GM10266 (cell line): ENCODE results near the gene CUX1.

Experiments used
- DNase-seq: peaks from one replicate; pipeline ENCODE4 v3.0.0; 2012; ENCODE audit errors: extremely low spot score
- TF ChIP-seq, protein P1 (sequence below): IDR thresholded peaks from 2 replicates; pipeline ENCODE4 v1.5.1; 2012; ENCODE audit warnings: mild to moderate bottlenecking, low read depth; ENCODE audit not compliant: control insufficient read depth, insufficient read depth; ENCODE audit errors: missing control alignments

The CUX1 gene

DNA sequence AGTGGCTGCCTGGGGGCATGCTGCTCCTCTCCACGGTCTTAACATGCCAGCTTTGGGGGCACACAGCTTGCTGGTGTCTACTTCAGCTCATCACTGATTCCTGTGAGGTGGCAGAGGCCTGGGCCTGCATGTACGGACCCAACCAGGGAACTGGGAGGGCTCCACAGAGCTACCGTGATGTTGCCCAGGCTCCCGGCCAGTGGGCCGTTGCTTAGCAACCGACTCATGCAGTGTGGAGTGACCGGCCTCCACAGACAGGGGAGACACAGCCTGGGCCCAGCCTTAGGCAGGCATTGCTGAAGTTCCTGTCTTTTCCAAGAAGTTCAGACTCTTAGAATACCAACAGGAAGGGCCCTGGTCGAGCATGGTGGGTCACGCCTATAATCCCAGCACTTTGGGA, 443.4 kb downstream of the CUX1 start:
- TF ChIP-seq, protein P1, sequence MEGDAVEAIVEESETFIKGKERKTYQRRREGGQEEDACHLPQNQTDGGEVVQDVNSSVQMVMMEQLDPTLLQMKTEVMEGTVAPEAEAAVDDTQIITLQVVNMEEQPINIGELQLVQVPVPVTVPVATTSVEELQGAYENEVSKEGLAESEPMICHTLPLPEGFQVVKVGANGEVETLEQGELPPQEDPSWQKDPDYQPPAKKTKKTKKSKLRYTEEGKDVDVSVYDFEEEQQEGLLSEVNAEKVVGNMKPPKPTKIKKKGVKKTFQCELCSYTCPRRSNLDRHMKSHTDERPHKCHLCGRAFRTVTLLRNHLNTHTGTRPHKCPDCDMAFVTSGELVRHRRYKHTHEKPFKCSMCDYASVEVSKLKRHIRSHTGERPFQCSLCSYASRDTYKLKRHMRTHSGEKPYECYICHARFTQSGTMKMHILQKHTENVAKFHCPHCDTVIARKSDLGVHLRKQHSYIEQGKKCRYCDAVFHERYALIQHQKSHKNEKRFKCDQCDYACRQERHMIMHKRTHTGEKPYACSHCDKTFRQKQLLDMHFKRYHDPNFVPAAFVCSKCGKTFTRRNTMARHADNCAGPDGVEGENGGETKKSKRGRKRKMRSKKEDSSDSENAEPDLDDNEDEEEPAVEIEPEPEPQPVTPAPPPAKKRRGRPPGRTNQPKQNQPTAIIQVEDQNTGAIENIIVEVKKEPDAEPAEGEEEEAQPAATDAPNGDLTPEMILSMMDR = no peak
- no peak for DNase-seq

DNA sequence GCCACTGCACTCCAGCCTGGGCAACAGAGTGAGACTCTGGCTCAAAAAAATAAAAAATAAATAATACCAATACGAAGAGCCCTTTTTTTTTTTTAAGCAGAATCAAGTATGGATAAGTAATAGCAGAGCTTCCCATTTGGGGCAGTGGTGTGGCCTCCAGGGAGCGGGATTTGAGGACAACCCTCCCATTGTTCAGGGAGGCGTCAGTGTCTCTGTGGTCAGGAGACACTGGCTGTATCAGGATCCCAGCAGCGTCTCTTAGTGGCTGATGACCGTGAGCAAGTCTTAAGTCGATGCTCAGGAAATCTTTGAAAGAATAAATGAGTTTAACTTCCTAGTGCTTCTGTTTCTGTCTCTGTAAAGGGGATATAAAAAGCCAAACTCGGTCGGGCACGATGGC, 444.0 kb downstream of the CUX1 start:
- DNase-seq = no peak

DNA sequence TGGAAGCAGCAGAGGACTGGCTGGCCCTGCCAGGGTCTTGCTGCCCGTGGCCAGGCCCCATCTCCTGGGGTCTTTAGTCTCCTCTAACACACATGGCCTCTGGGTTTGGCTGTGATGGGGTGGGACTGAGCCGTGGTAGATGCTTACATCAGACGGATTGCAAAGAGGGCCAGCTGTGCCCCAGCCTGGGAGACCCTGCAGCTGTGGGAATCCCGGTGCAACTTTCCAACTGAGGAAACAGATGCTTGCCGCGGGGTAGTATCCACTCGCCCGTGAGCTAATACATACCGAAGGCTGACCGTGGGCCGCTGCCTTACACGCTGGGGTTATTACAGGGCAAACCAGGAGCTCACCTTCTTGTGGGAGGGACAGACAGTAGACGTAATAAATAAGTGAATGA, 445.1 kb downstream of the CUX1 start:
- TF ChIP-seq, protein P1 = no peak
- DNase-seq = no peak

More for the DNA sequence above, 444.0 kb downstream of the CUX1 start:
- TF ChIP-seq, protein P1 = no peak

DNA sequence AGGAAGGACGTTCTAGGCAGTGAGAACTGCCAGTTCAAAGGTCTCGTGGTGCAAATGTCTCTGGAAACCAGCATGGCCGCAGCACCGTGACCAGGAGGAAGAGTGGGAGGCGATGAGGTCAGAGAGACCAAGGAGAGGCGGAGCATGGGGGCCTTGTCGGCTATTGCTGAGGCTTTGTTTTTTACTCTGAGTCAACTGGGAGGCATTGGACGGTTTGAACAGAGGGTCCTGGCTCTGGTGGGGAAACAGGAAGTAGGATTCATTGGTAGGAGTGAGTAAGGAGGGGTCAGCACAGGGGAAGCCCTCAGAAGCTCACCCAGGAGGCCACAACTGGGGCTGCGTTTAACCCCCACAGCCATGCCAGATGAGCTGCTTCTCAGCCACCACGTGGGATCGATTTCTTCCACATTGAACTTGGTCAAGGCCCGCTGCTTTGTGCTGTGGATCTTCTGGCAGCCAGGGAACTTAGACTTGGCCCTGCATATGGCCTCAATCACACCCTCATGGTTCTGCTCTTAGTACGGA, 447.0 kb downstream of the CUX1 start:
- TF ChIP-seq, protein P1 = no peak
- no peak for DNase-seq

DNA sequence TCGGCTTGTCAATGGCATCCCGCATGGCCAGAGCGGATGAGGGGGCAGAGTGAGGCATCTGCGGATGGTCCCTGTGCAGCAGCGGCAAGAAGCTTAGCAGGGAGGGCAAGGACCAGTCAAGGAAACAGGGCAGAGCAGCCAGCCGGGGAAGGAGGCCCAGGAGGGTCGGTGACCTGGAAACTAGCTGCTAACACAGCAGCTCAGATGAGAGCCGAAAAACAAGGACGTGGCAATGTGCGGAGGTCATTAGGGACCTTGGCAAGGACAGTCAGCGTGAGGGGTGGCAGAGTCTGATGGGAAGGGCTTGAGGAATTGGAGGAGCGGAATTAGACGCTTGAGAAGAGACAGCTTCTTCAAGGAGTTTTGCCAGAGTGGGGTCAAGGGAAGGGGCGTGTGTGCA, 449.1 kb downstream of the CUX1 start:
- DNase-seq = no peak
- TF ChIP-seq, protein P1 = no peak

DNA sequence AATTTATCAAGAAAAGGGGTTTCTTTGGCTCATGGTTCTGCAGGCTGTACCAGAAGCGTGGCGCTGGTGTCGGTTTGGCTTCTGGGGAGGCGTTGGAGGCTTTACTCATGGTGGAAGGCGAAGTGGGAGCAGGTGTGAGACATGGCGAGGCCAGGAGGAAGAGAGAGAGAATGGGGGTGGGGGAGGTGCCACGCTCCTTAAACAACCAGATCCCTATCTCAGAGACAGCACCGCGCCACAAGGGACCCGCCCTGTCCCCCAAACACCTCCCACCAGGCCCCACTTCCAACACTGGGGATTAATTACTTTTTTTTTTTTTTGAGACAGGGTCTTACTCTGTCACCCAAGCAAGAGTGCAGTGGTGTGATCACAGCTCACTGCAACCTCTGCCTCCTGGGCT, 451.2 kb downstream of the CUX1 start:
- TF ChIP-seq, protein P1 = no peak
- no peak for DNase-seq

DNA sequence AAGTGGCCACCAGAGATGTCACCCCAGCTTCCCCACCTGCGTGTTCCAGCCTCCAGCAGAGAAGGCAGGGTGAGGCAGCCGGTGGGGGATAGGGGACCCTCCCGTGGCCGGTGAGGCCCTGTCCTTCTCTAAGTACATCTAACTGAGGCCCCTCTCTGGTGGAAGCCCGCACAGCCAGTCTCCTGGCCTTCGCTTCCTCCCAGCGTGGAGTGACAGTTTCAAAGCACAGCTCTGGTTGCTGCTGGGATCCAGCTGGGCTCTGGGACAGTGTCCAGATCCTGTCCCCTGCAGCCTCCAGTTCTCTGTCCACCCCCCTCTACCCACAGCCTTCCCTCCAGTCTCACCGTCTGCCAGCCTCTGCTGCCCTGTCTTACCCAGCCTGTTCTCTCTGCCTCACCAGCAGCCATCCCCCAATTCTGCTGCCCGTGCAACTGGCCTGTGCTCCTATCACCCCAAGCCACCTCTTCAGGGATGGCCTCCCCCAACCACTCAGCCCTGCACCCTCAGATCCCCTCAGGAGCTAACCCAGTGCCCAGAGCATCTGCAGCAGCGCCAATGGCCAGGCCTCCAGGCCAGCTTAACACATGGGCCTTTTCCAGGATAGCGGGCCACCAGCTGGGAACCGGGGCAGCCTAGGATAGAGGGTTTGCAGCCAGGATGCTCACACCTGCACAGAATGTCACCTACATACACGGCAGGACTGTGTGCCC, 452.9 kb downstream of the CUX1 start:
- no peak for DNase-seq
- TF ChIP-seq, protein P1 = no peak
